ENCODE measurements around the gene DAP. TPM values are rescaled to one million over a fixed set of nuclear protein-coding genes. Genes with fewer than 3 reads are reported as not detected.

Gene DAP
- total and polyA plus RNA-seq, 10 of the 15 experiments (the other 5 are each of a cell fraction or from before 2014, with no cell fraction given) = 12.9 to 130 (median 49.9) TPM

GRCh38 chr5:10709933-10710332 is 51.1 kb downstream of the DAP start:
- H2AFZ ChIP-seq (ENCODE audit: control insufficient read depth, low read depth, low read length) = no peak overlapping the region
- ATAC-seq = no peak
- H3K9me3 ChIP-seq (replicated peaks; ENCODE audit: control insufficient read depth, insufficient read depth, low read length) = 0 out of 3 replicates have a peak, but pooled peaks cover 2% of the 10 kb centered on the region
- no peak overlapping the region for H3K9ac ChIP-seq (ENCODE audit: control insufficient read depth, insufficient read depth, low read length)
- H3K4me3 ChIP-seq = no peak overlapping the region
- SMC1A ChIA-PET (ENCODE audit: uncharacterized antibody, unreplicated experiment) = interaction anchor here (1.3 kb wide), 1 partner anchor 8 kb away, joined by 3 read pairs; no protein-coding TSS in a partner anchor
- H3K36me3 ChIP-seq (ENCODE audit: control insufficient read depth in 2 of 2, insufficient read depth in 2 of 2, low read length in 1 of 2) = peaks cover 9 to 10% of the 10 kb centered on the region in 2 experiments
- H3K27ac ChIP-seq (ENCODE audit: control insufficient read depth, insufficient read depth) = no peak overlapping the region
- in situ Hi-C loops (cut with MboI) = no loop called here
- TF ChIP-seq NR2F1 (conservative IDR thresholded peaks at IDR 0.05) (no peak), NFXL1 (IDR thresholded peaks at IDR 0.05; ENCODE audit: borderline replicate concordance) (no peak), HDAC2 (IDR thresholded peaks at IDR 0.05) (no peak), CHD2 (IDR thresholded peaks at IDR 0.05; ENCODE audit: borderline replicate concordance, low read depth, low read length) (no peak), CTCF (IDR thresholded peaks at IDR 0.05 in 2 of 3, conservative IDR thresholded peaks at IDR 0.05 in 1 of 3; ENCODE audit: control insufficient read depth in 2 of 3, extremely low read depth in 1 of 3, insufficient read depth in 1 of 3, low read depth in 3 of 3, low read length in 3 of 3) (no peak), HSF1 (IDR thresholded peaks at IDR 0.05; ENCODE audit: low read depth, low read length) (no peak), ZNF384 (IDR thresholded peaks at IDR 0.05; ENCODE audit: borderline replicate concordance, low read depth, low read length) (no peak), POU2F2 (IDR thresholded peaks at IDR 0.05; ENCODE audit: borderline replicate concordance, low read depth, low read length) (no peak), RCOR1 (conservative IDR thresholded peaks at IDR 0.05; ENCODE audit: low read depth, low read length) (no peak)
- TF ChIP-seq, protein P1, sequence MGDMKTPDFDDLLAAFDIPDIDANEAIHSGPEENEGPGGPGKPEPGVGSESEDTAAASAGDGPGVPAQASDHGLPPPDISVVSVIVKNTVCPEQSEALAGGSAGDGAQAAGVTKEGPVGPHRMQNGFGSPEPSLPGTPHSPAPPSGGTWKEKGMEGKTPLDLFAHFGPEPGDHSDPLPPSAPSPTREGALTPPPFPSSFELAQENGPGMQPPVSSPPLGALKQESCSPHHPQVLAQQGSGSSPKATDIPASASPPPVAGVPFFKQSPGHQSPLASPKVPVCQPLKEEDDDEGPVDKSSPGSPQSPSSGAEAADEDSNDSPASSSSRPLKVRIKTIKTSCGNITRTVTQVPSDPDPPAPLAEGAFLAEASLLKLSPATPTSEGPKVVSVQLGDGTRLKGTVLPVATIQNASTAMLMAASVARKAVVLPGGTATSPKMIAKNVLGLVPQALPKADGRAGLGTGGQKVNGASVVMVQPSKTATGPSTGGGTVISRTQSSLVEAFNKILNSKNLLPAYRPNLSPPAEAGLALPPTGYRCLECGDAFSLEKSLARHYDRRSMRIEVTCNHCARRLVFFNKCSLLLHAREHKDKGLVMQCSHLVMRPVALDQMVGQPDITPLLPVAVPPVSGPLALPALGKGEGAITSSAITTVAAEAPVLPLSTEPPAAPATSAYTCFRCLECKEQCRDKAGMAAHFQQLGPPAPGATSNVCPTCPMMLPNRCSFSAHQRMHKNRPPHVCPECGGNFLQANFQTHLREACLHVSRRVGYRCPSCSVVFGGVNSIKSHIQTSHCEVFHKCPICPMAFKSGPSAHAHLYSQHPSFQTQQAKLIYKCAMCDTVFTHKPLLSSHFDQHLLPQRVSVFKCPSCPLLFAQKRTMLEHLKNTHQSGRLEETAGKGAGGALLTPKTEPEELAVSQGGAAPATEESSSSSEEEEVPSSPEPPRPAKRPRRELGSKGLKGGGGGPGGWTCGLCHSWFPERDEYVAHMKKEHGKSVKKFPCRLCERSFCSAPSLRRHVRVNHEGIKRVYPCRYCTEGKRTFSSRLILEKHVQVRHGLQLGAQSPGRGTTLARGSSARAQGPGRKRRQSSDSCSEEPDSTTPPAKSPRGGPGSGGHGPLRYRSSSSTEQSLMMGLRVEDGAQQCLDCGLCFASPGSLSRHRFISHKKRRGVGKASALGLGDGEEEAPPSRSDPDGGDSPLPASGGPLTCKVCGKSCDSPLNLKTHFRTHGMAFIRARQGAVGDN (IDR thresholded peaks at IDR 0.05) = no peak
- TF ChIP-seq, protein P2, sequence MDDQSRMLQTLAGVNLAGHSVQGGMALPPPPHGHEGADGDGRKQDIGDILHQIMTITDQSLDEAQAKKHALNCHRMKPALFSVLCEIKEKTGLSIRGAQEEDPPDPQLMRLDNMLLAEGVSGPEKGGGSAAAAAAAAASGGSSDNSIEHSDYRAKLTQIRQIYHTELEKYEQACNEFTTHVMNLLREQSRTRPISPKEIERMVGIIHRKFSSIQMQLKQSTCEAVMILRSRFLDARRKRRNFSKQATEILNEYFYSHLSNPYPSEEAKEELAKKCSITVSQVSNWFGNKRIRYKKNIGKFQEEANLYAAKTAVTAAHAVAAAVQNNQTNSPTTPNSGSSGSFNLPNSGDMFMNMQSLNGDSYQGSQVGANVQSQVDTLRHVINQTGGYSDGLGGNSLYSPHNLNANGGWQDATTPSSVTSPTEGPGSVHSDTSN (IDR thresholded peaks at IDR 0.05; ENCODE audit: insufficient replicate concordance, low read depth, low read length) = no peak
- TF ChIP-seq, protein P3, sequence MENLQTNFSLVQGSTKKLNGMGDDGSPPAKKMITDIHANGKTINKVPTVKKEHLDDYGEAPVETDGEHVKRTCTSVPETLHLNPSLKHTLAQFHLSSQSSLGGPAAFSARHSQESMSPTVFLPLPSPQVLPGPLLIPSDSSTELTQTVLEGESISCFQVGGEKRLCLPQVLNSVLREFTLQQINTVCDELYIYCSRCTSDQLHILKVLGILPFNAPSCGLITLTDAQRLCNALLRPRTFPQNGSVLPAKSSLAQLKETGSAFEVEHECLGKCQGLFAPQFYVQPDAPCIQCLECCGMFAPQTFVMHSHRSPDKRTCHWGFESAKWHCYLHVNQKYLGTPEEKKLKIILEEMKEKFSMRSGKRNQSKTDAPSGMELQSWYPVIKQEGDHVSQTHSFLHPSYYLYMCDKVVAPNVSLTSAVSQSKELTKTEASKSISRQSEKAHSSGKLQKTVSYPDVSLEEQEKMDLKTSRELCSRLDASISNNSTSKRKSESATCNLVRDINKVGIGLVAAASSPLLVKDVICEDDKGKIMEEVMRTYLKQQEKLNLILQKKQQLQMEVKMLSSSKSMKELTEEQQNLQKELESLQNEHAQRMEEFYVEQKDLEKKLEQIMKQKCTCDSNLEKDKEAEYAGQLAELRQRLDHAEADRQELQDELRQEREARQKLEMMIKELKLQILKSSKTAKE (IDR thresholded peaks at IDR 0.05; ENCODE audit: low read depth, poor library complexity, severe bottlenecking) = no peak
- 89% methylated on average over 8 of the region's 8 CpGs for WGBS (ENCODE audit: insufficient coverage, insufficient replicate concordance, low lambda C conversion rate, missing lambda C conversion rate)
- CTCF ChIA-PET = no interaction called here
- DNase-seq (ENCODE audit: low read depth, low spot score) = no peak
- BruUV-seq (replicated peaks) = no TSS peak
- POLR2A ChIA-PET = no interaction called here
- no peak overlapping the region for H3K4me2 ChIP-seq (ENCODE audit: control insufficient read depth, insufficient read depth)
- intact Hi-C loops (cut with micrococcal nuclease; ENCODE audit: unreplicated experiment) = no loop called here
- no peaks in the 10 kb centered on the region; the same call in 1 of the 2 replicates for H3K79me2 ChIP-seq (ENCODE audit: control insufficient read depth, insufficient read depth, low read length)
- H3K4me1 ChIP-seq (ENCODE audit: control insufficient read depth, insufficient read depth, low read length) = peaks cover 18% of the 10 kb centered on the region
- RAD21 ChIA-PET (ENCODE audit: unreplicated experiment) = no interaction called here
- H3K27me3 ChIP-seq (replicated peaks in 1 of 2; ENCODE audit: control insufficient read depth in 2 of 2, insufficient read depth in 2 of 2, low read length in 1 of 2) = no peaks in the 10 kb centered on the region
- FAIRE-seq = no peak
- H4K20me1 ChIP-seq (ENCODE audit: control insufficient read depth, insufficient read depth) = no peaks in the 10 kb centered on the region; the same call in 1 of the 2 replicates

All from GM12878 (cell line).